ENCODE results near the gene WNT8A. TPM values are rescaled to one million over a fixed set of nuclear protein-coding genes. Genes with fewer than 3 reads are reported as not detected.
"Not testable (repeated sequence)": the region's sequence is repeated elsewhere in the genome, so short reads cannot be mapped to it uniquely, and the experiment has no call there.

WNT8A gene
- total RNA-seq, 1 donor from 2014 or later = not detected

DNA sequence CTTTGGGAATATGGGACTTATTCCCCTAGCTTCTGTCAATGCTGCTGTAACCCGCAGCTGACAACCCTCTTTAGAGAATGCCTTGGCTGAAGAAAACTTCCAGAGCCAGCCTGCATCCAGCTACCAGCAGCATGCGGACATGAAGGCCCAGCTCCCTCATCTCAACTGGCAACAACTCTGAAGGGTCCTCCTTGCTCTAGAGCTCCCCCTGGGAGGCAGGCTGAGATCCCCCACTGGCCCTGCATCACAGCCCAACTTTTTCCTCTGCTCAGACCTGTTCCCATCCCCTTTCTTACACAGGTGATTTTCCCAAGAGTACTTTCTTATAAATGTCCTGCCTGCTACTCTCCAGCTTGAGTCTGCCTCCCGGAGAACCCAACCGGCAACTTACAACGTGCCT, 18.7 kb upstream of the WNT8A start:
- no peaks in the 10 kb centered on the region for H3K27me3 ChIP-seq
- TF ChIP-seq, protein P1, sequence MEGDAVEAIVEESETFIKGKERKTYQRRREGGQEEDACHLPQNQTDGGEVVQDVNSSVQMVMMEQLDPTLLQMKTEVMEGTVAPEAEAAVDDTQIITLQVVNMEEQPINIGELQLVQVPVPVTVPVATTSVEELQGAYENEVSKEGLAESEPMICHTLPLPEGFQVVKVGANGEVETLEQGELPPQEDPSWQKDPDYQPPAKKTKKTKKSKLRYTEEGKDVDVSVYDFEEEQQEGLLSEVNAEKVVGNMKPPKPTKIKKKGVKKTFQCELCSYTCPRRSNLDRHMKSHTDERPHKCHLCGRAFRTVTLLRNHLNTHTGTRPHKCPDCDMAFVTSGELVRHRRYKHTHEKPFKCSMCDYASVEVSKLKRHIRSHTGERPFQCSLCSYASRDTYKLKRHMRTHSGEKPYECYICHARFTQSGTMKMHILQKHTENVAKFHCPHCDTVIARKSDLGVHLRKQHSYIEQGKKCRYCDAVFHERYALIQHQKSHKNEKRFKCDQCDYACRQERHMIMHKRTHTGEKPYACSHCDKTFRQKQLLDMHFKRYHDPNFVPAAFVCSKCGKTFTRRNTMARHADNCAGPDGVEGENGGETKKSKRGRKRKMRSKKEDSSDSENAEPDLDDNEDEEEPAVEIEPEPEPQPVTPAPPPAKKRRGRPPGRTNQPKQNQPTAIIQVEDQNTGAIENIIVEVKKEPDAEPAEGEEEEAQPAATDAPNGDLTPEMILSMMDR (IDR thresholded peaks at IDR 0.05) = no peak
- no peaks in the 10 kb centered on the region for H3K36me3 ChIP-seq
- H3K9me3 ChIP-seq = no peaks in the 10 kb centered on the region
- no peak overlapping the region for H3K4me3 ChIP-seq
- H3K27ac ChIP-seq = no peak overlapping the region
- peaks cover 0 to 3% of the 10 kb centered on the region in 2 donors for H3K4me1 ChIP-seq
- no peak for DNase-seq (ENCODE audit: low spot score in 2 of 2)
- intact Hi-C loops (cut with DNase I) = loop anchor here (10.0 kb wide), 1 partner anchor 280 kb away; no protein-coding TSS in a partner anchor

DNA sequence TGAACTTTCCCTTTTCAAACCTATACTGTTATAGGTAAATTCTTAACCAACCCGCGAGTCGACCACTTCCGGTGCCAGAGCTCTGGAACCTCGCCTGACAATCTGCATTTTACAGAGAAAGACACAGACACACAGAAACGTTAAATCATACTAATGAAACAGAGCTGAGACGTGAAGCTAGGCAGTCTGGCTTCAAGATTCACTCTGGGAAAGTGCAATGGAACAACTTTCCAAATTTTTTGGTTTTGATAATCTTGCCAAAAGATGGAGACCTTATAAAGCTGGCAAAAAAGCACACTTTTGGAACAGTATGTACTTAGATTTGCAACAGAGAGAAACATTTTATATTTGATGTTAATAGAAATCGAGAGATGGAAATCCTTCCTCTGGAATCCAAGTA, 15.9 kb upstream of the WNT8A start:
- no peak for DNase-seq (ENCODE audit: low spot score in 2 of 2)
- intact Hi-C loops (cut with DNase I) = loop anchor here (1.0 to 10.0 kb wide), 2 partner anchors 32 to 283 kb away; no protein-coding TSS in a partner anchor
- TF ChIP-seq, protein P1 (IDR thresholded peaks at IDR 0.05) = no peak
- H3K4me3 ChIP-seq = no peak overlapping the region
- H3K9me3 ChIP-seq = no peaks in the 10 kb centered on the region
- no peak overlapping the region for H3K27ac ChIP-seq
- H3K27me3 ChIP-seq = no peaks in the 10 kb centered on the region
- peaks cover 0 to 3% of the 10 kb centered on the region in 2 donors for H3K4me1 ChIP-seq
- H3K36me3 ChIP-seq = no peaks in the 10 kb centered on the region

DNA sequence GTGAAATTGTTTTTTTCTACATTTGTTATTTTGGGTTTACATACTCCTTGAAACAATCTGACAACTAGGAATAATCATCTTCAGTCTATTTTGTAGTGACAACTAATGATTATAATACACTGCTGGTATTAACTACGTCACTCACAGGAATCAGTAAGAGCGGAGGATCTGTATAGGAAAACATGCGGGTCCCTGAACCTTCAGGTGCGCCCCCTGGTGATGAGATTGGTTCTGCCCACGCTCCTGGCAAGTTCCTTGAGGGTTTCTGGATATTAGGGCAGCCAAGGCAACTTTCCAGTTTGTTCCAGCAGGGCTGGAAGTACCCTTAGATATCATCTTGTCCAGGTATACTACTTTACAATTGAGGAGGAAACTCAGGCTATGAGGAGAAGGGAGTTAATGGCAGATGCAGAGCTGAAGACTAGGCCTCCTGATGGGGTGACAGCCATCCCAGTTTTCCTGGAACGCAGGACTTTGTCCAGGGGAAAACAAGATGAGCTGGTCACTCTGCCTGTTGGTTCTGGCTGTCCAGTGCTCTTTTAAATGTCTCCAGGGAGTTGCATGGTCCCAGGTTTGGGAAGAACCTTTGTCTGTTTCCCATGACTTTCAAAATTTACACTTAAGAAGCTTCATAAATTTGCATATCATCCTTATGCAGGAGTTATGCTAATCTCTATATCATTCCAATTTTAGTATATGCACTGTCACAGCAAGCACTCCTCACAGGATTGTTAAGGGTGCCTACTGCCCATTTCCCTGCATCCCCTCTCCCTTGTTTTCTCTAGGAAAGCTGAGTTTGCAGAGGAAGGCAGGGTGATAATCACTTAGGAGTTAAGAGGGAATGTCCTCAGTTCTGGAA, 14.9 kb upstream of the WNT8A start:
- no peak overlapping the region for H3K27ac ChIP-seq
- intact Hi-C loops (cut with DNase I) = loop anchor here (1.0 to 10.0 kb wide), 2 partner anchors 33 to 284 kb away; no protein-coding TSS in a partner anchor
- no peaks in the 10 kb centered on the region for H3K9me3 ChIP-seq
- no peak overlapping the region for H3K4me3 ChIP-seq
- H3K36me3 ChIP-seq = no peaks in the 10 kb centered on the region
- H3K4me1 ChIP-seq = peaks cover 0 to 3% of the 10 kb centered on the region in 2 donors
- TF ChIP-seq, protein P1 (IDR thresholded peaks at IDR 0.05) = peak; percentile 65 to 77 (median 73)
- no peaks in the 10 kb centered on the region for H3K27me3 ChIP-seq
- peak; percentile 12 to 83 for DNase-seq (ENCODE audit: low spot score in 2 of 2)

DNA sequence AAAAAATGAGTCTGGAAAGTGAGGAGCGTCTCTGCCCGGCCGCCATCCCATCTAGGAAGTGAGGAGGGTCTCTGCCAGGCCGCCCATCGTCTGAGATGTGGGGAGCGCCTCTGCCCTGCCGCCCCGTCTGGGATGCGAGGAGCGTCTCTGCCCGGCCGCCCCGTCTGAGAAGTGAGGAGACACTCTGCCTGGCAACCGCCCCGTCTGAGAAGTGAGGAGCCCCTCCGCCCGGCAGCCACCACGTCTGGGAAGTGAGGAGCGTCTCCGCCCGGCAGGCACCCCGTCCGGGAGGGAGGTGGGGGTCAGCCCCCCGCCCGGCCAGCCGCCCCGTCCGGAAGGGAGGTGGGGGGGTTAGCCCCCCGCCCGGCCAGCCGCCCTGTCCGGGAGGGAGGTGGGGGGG, 13.8 kb upstream of the WNT8A start:
- H3K4me3 ChIP-seq; DNase-seq (ENCODE audit: low spot score in 2 of 2); H3K27me3 ChIP-seq; H3K4me1 ChIP-seq; H3K27ac ChIP-seq; H3K9me3 ChIP-seq; H3K36me3 ChIP-seq; intact Hi-C loops (cut with DNase I): not testable (repeated sequence)

DNA sequence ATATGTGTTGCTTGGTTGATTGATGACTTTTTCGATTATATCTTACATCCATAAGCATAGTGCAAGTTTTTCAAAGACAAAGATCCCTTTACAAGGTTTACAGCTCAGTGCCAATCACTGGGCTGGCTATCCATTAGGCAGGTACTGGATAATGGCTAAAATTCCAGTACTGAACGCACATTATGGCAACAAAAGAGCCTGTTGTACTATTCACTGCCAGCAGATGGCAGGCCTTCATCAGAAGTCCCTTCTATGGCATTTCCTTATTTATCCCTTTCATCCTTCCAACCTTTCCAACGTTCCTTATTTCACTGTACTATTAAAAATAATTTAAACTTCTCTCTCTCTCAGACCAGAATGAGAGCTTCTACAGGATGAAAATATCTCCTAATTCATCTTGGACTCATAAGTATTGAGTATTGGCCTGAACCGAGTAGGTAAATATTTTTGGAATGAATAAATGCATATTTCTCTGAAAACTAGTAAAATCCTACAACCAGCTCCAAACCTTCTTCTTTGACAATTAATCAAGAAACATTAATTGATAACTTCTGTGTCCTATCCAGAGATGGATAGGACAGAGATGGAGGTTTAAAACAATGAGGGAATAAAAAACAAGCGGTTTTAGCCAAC, 6.7 kb upstream of the WNT8A start:
- no peaks in the 10 kb centered on the region for H3K4me1 ChIP-seq
- H3K36me3 ChIP-seq = no peaks in the 10 kb centered on the region
- H3K27me3 ChIP-seq = no peaks in the 10 kb centered on the region
- H3K4me3 ChIP-seq = no peak overlapping the region
- peak in 1 of 2 donors; percentile 77 for DNase-seq (ENCODE audit: low spot score in 2 of 2)
- TF ChIP-seq, protein P1 (IDR thresholded peaks at IDR 0.05) = peak; percentile 64 to 82 (median 68)
- H3K9me3 ChIP-seq = no peaks in the 10 kb centered on the region
- H3K27ac ChIP-seq = no peak overlapping the region
- intact Hi-C loops (cut with DNase I) = loop anchor here (1.0 kb wide), 1 partner anchor 56 kb away; no protein-coding TSS in a partner anchor
